Mucosa of descending colon (tissue), 3 donors: ENCODE results near the gene GALNT10. TPM values are rescaled to one million over a fixed set of nuclear protein-coding genes. Genes with fewer than 3 reads are reported as not detected.

Source experiments
- ATAC-seq: fragments of 200-7000 bp; cut with Tn5 transposase; one replicate; pipeline ENCODE4 v1.9.1; 2020; ENCODE audit warnings: mild to moderate bottlenecking, moderate library complexity
- DNase-seq, 3 donors: peaks; one replicate each; pipeline ENCODE4 v3.0.0-alpha.2; 2020
- H3K36me3 ChIP-seq: fragments of 200-600 bp; one replicate; pipeline ENCODE4 v1.8.0; 2021; ENCODE audit warnings: low read depth, mild to moderate bottlenecking
- H3K4me1 ChIP-seq: fragments of 200-600 bp; one replicate; pipeline ENCODE4 v1.8.0; 2021; ENCODE audit warnings: low read depth, mild to moderate bottlenecking
- H3K4me3 ChIP-seq: fragments of 200-600 bp; one replicate; pipeline ENCODE4 v1.8.0; 2021; ENCODE audit warnings: mild to moderate bottlenecking
- H3K9me3 ChIP-seq: fragments of 200-600 bp; one replicate; pipeline ENCODE4 v1.8.0; 2021; ENCODE audit warnings: mild to moderate bottlenecking
- CTCF ChIP-seq: fragments of 200-600 bp; IDR thresholded peaks from one replicate; pipeline ENCODE4 v1.8.0; 2022; ENCODE audit warnings: antibody characterized with exemption, mild to moderate bottlenecking
- intact Hi-C, 2 donors: fragments of 100-400 bp; cut with DNase I in 1 of 2; cut with micrococcal nuclease in 1 of 2; formaldehyde crosslinking; loops; one replicate each; pipeline versions ENCODE4 v1.11.0 to v1.11.1; 2022; cut with DNase I, micrococcal nuclease
- total RNA-seq, 3 donors: library from RNA; stranded (reverse); fragmentation: NEBNext Ultra II Directional in 2 of 3; extraction: Animal tissue kit (Norgen Biotek cat#: 25700) in 2 of 3; gene quantifications; one replicate each; pipeline versions ENCODE4 v1.2.1 to v1.2.4, GENCODE V29; 2021 to 2023
- donor health status: DM: no; HTN: no; CAD: no; lungs with moderate emphysema.
- donor health status: DM: no; HTN: no; CAD: no.
- donor health status: DM: no; HTN: yes; CAD: no.

Gene GALNT10
- total RNA-seq, 3 donors from 2014 or later = 38.5 to 51.5 (median 41.4) TPM

- H3K36me3 ChIP-seq = no peaks in the 10 kb centered on the region
- TF ChIP-seq CTCF = no peak
- DNase-seq (no peak), ATAC-seq (peak; percentile 47)
- H3K9me3 ChIP-seq = no peaks in the 10 kb centered on the region
- H3K4me1 ChIP-seq = no peaks in the 10 kb centered on the region
- intact Hi-C loops = no loop called here
- H3K4me3 ChIP-seq = no peak overlapping the region
These were observed 48.4 kb downstream of the GALNT10 start for GRCh38 chr5:154238776-154239481.

DNA sequence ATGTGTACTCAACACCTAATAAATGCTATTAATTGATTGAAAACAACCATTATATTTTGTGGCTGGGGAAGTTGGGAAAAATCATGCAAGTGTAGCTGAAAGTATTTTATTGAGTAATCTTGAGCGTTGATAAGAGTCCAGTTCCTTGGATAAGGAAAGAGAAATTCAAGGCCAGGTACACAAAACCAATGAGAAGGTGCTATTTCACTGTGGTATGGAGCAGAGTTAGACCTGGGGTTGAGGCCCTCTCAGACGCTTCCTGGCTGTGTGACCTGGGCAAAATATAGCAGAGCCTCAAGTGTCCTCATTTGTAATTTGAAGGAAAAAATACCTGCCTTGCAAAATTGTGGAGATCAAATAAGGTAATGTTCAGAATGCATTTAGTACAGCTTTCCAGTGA, 50.1 kb downstream of the GALNT10 start:
- ATAC-seq = no peak
- H3K4me1 ChIP-seq = no peaks in the 10 kb centered on the region
- no peaks in the 10 kb centered on the region for H3K9me3 ChIP-seq
- TF ChIP-seq CTCF = no peak
- no peak for DNase-seq
- no peak overlapping the region for H3K4me3 ChIP-seq
- intact Hi-C loops = no loop called here
- no peaks in the 10 kb centered on the region for H3K36me3 ChIP-seq

GRCh38 chr5:154241021-154241420, 50.5 kb downstream of the GALNT10 start:
- TF ChIP-seq CTCF = no peak
- H3K4me3 ChIP-seq = no peak overlapping the region
- H3K9me3 ChIP-seq = no peaks in the 10 kb centered on the region
- intact Hi-C loops = no loop called here
- H3K4me1 ChIP-seq = no peaks in the 10 kb centered on the region
- H3K36me3 ChIP-seq = no peaks in the 10 kb centered on the region
- ATAC-seq (no peak), DNase-seq (no peak)

- H3K36me3 ChIP-seq = no peaks in the 10 kb centered on the region
- intact Hi-C loops = no loop called here
- no peak for DNase-seq
- H3K9me3 ChIP-seq = no peaks in the 10 kb centered on the region
- TF ChIP-seq CTCF = no peak
- H3K4me3 ChIP-seq = no peak overlapping the region
- H3K4me1 ChIP-seq = no peaks in the 10 kb centered on the region
- ATAC-seq = no peak
These were observed 51.9 kb downstream of the GALNT10 start for GRCh38 chr5:154242442-154242841.

DNA sequence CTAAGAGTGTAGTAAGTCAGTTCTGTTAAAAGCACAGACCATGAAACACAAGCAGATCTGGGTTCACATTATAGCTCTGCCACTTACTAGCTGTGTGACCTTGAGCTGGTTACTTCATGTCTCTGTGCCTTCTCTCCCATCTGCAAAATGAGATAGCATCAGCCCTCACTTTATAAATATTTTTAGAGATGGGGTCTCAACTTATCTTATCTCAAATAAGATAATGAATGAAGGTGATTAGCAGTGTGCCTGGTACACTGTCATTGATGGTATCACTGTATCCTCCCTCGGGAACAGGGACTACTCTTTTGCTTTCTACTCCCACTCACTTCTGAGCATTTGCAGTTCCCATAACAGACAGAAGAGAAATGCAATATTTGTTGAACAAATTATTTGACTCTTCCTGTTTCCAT, 52.4 kb downstream of the GALNT10 start:
- intact Hi-C loops = no loop called here
- no peaks in the 10 kb centered on the region for H3K4me1 ChIP-seq
- H3K4me3 ChIP-seq = no peak overlapping the region
- H3K36me3 ChIP-seq = no peaks in the 10 kb centered on the region
- ATAC-seq (no peak), DNase-seq (no peak)
- H3K9me3 ChIP-seq = no peaks in the 10 kb centered on the region
- TF ChIP-seq CTCF = no peak

DNA sequence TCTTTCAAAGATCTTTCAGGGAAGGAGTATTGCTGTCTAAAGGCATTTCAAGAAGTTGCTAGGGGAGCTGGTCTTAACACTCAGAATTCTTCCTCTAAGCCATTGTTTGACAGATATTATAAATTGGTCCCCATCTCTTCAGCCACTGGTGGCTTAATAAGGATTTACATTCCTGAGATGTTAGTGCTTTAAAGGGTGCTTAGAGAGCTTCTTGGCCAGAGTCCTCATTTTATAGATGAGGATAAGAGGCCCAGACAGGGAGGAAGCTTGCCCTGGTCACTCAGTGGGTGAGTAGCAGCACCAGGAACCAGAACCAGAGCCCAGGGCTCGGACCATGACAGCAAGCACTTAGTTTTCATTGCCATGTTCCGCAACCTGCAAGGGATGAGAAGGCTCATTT, 53.2 kb downstream of the GALNT10 start:
- intact Hi-C loops = no loop called here
- ATAC-seq = no peak
- no peak overlapping the region for H3K4me3 ChIP-seq
- H3K4me1 ChIP-seq = no peaks in the 10 kb centered on the region
- H3K9me3 ChIP-seq = no peaks in the 10 kb centered on the region
- no peak for TF ChIP-seq CTCF
- H3K36me3 ChIP-seq = no peaks in the 10 kb centered on the region
- no peak for DNase-seq
